GM12801 (cell line): ENCODE measurements around the gene CD226.

Experiments used
- TF ChIP-seq, protein P1 (sequence below): IDR thresholded peaks from one replicate; pipeline ENCODE4 v1.5.1; 2011; ENCODE audit warnings: control low read depth; ENCODE audit not compliant: insufficient read length; ENCODE audit errors: extremely low read depth

Gene CD226

GRCh38 chr18:69895066-69896047, 52.3 kb downstream of the CD226 start:
- TF ChIP-seq, protein P1, sequence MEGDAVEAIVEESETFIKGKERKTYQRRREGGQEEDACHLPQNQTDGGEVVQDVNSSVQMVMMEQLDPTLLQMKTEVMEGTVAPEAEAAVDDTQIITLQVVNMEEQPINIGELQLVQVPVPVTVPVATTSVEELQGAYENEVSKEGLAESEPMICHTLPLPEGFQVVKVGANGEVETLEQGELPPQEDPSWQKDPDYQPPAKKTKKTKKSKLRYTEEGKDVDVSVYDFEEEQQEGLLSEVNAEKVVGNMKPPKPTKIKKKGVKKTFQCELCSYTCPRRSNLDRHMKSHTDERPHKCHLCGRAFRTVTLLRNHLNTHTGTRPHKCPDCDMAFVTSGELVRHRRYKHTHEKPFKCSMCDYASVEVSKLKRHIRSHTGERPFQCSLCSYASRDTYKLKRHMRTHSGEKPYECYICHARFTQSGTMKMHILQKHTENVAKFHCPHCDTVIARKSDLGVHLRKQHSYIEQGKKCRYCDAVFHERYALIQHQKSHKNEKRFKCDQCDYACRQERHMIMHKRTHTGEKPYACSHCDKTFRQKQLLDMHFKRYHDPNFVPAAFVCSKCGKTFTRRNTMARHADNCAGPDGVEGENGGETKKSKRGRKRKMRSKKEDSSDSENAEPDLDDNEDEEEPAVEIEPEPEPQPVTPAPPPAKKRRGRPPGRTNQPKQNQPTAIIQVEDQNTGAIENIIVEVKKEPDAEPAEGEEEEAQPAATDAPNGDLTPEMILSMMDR: no peak

- TF ChIP-seq, protein P1: no peak
These were observed 53.2 kb downstream of the CD226 start for GRCh38 chr18:69894467-69894866.

DNA sequence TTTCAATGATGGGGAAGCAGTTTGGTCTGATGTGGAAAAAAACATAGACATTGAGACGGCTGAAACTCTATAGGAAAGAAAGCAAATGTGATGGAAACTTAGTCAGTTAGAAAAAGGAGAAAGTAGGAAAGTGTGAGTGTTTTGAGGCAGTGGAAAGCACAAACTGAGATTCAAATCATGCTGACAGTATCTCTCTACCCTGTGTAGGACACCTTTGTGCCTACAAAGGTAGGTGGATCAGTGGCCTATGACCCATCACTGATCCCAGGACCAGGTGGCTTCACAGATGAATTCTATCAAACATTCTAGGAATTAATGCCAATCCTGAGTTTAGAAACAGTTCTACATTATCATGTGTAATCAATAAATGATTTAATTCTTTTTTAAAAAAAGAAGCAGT, 57.1 kb downstream of the CD226 start:
- TF ChIP-seq, protein P1: no peak

- TF ChIP-seq, protein P1: no peak
These were observed 58.7 kb downstream of the CD226 start for GRCh38 chr18:69889009-69889408.

- TF ChIP-seq, protein P1: no peak
These were observed 60.4 kb downstream of the CD226 start for GRCh38 chr18:69887256-69887655.

- TF ChIP-seq, protein P1: no peak
These were observed 61.7 kb downstream of the CD226 start for GRCh38 chr18:69885841-69886531.

DNA sequence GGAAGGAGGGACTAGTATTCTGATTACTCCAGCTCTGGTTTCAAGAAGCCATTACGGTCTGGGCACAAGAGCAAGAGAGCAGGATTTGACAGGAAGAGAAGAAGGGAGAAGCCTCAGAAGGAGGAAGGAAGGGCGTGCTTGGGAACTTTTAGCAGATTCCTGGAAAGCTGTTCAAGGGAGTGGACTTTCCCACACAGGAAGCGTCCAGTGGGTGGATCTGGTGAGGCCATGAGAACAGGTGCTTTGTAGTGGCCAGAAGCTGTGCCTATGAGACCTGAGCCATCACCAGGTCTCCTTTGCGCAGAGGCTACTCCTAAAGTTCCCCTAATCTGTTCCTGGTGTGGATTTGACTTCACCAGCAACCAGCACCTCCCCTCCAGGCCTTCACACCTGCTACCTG, 62.3 kb downstream of the CD226 start:
- TF ChIP-seq, protein P1: no peak
